ENCODE results near the gene KMT5B.

KMT5B gene

DNA sequence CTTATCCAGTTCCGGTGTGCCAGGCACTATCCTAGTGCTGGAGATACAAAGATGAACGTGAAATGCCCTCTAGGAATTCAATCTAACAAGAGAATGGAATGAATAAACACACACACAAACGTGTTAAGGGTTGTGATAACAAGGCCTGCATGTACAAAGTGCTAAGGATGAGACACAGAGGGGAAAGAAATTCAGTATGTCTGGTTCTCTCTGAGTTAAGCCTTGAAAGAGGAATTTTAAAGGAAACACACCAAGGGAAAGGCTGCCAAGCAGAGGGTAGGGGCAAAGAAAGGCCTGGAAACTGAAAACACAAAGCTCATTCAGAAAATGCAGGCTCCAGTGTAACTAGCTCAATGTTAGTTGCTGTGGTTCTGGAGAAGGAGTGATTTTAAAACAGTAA, 96.1 kb downstream of the KMT5B start:
- no peak for DNase-seq

- no peak for DNase-seq
Measured at GRCh38 chr11:68116126-68116525, 97.0 kb downstream of the KMT5B start.

DNA sequence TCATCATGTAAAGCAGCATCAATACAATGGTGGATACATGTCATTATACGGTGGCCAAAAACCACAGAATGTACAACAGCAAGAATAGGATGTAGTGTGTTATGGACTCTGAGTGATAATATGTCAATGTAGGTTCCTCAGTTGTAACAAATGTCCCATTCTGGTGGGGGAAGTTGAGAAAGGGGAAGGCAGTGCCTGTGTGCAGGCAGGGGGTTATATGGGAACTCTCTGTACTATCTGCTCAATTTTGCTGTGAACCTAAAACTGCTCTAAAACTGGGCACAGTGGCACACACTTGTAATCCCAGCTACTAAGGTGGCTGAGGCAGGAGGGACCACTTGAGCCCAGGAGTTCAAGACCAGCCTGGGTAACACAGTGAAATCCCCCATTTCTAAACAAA, 97.8 kb downstream of the KMT5B start:
- DNase-seq: no peak

GRCh38 chr11:68113986-68114385, 99.1 kb downstream of the KMT5B start:
- DNase-seq: no peak

GRCh38 chr11:68107689-68108088, 105.4 kb downstream of the KMT5B start:
- DNase-seq: no peak

DNA sequence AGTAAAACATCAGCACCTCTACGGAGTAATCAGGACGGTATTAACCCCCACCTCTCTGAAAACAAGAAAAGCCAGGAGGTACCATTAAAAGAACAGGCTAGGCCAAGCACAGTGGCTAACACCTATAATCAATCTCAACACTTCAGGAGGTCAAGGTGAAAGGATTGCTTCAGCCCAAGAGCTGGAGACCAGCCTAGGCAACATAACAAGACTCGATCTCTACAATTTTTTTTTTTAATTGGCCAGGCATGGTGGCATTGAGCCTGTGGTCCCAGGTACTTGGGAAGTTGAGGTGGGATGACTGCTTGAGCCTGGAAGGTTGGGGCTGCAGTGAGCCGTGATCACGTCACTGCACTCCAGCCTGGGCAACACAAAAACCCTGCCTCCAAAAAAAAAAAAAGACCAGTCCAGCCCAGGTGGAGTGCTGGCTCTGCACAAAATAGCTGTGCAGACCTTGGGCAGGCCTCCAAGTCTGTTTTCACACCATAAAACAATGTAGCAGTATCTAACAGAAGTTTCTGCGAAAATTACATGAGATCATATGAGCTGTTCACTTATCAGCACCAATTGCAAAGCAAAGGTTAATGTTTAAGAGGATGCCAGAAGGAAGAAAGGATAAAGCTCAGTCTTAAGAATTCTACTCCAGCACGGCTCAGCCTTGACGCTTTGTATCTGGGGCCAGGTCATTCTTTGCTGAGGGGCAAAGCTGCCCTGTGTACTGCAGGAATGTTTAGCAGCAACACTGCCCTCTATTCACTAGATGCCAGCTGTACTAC, 106.7 kb downstream of the KMT5B start:
- no peak for DNase-seq
